Testis (tissue), 2 donors: ENCODE results near the gene COX17.

Experiments used
- POLR2A ChIP-seq: fragments of 450-650 bp; IDR thresholded peaks from one replicate; pipeline ENCODE4 v1.6.1; 2017; ENCODE audit warnings: antibody characterized with exemption, mild to moderate bottlenecking, moderate library complexity
- TF ChIP-seq, protein P1 (sequence below), 3 experiments: fragments of 450-650 bp in 2 of 3; fragments of 200-600 bp in 1 of 3; sonication (generic) in 1 of 3; IDR thresholded peaks; one replicate each; pipeline ENCODE4 v1.5.1; 2016 to 2019; ENCODE audit warnings: antibody characterized with exemption in 3 of 3, mild to moderate bottlenecking in 2 of 3, moderate library complexity in 1 of 3

DNA sequence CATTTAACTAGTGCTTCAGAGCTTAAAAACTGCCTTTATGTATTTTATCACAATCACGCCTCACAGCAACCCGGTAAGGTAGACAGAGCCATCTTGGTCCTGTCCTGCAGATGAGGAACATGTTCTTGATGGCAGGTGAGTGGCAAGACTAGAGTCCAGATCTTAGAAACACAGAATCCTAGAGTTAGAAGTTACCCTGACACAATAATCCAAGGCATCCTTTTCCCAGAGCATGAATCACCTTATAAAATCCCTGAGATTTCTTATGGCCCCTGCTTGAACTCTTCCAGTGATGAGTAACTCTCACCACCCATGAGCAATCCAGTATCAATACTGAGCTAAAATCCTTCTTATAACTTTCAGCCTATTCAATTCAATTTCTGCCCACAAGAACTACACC is 33.7 kb downstream of the COX17 start:
- TF ChIP-seq, protein P1, sequence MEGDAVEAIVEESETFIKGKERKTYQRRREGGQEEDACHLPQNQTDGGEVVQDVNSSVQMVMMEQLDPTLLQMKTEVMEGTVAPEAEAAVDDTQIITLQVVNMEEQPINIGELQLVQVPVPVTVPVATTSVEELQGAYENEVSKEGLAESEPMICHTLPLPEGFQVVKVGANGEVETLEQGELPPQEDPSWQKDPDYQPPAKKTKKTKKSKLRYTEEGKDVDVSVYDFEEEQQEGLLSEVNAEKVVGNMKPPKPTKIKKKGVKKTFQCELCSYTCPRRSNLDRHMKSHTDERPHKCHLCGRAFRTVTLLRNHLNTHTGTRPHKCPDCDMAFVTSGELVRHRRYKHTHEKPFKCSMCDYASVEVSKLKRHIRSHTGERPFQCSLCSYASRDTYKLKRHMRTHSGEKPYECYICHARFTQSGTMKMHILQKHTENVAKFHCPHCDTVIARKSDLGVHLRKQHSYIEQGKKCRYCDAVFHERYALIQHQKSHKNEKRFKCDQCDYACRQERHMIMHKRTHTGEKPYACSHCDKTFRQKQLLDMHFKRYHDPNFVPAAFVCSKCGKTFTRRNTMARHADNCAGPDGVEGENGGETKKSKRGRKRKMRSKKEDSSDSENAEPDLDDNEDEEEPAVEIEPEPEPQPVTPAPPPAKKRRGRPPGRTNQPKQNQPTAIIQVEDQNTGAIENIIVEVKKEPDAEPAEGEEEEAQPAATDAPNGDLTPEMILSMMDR (IDR thresholded peaks at IDR 0.05): no peak
- TF ChIP-seq POLR2A: no peak
